K562 (cell line): ENCODE results near the gene SIRT3.

Experiments used
- ATF3 ChIP-seq, 2 experiments: fragments of 450-650 bp in 1 of 2; sonication (generic) in 1 of 2; formaldehyde crosslinking in 1 of 2; IDR thresholded peaks in 1 of 2; conservative IDR thresholded peaks in 1 of 2; 2 replicates each; pipeline versions ENCODE4 v1.6.1 to v1.8.1; 2016 to 2023; ENCODE audit warnings: mild to moderate bottlenecking in 2 of 2, moderate library complexity in 2 of 2, inconsistent platforms in 1 of 2, missing genetic modification reagents in 1 of 2
- CBFB ChIP-seq: sonication (generic); formaldehyde crosslinking; IDR thresholded peaks from 2 replicates; pipeline ENCODE4 v1.4.0; 2020; ENCODE audit warnings: mild to moderate bottlenecking, missing genetic modification reagents
- CTCF ChIP-seq, 3 experiments: IDR thresholded peaks in 2 of 3; conservative IDR thresholded peaks in 1 of 3; 2 replicates each; pipeline ENCODE4 v1.5.1; 2011 to 2012; ENCODE audit warnings: low read length in 3 of 3, mild to moderate bottlenecking in 3 of 3, control low read depth in 2 of 3, improper control_type of control experiment in 1 of 3, inconsistent platforms in 1 of 3, low read depth in 1 of 3, mixed read lengths in 1 of 3, moderate library complexity in 1 of 3; ENCODE audit not compliant: insufficient read depth in 2 of 3
- EP300 ChIP-seq: IDR thresholded peaks from 2 replicates; pipeline ENCODE4 v1.6.1; 2012; ENCODE audit warnings: low read length, improper control_type of control experiment
- ETV6 ChIP-seq, 3 experiments: fragments of 150-350 bp in 1 of 3; sonication (generic) in 1 of 3; formaldehyde crosslinking in 1 of 3; IDR thresholded peaks; 2 replicates each; pipeline versions ENCODE4 v1.6.1 to v1.8.0; 2014 to 2022; ENCODE audit warnings: borderline replicate concordance in 2 of 3, low read depth in 2 of 3, antibody characterized with exemption in 1 of 3, low read length in 1 of 3, mild to moderate bottlenecking in 1 of 3, missing genetic modification reagents in 1 of 3
- KAT7 ChIP-seq: sonication (generic); formaldehyde crosslinking; IDR thresholded peaks from 2 replicates; pipeline ENCODE4 v1.8.0; 2022; ENCODE audit warnings: missing genetic modification reagents, mild to moderate bottlenecking, borderline replicate concordance
- SPI1 ChIP-seq: IDR thresholded peaks from 2 replicates; pipeline ENCODE4 v1.6.1; 2011; ENCODE audit warnings: low read depth, low read length, control low read depth, borderline replicate concordance
- ZBTB26 ChIP-seq: fragments of 450-650 bp; formaldehyde crosslinking; IDR thresholded peaks from 2 replicates; pipeline ENCODE4 v1.4.0; 2022; ENCODE audit warnings: missing genetic modification characterization
- ZBTB33 ChIP-seq: sonication (generic); formaldehyde crosslinking; IDR thresholded peaks from 2 replicates; pipeline ENCODE4 v1.8.1; 2023; ENCODE audit warnings: mild to moderate bottlenecking, missing genetic modification reagents
- ZNF12 ChIP-seq: sonication (generic); formaldehyde crosslinking; IDR thresholded peaks from 2 replicates; pipeline ENCODE4 v1.4.0; 2020; ENCODE audit warnings: mild to moderate bottlenecking, missing genetic modification reagents
- ZNF121 ChIP-seq: sonication (generic); formaldehyde crosslinking; conservative IDR thresholded peaks from 2 replicates; pipeline ENCODE4 v1.8.0; 2022; ENCODE audit warnings: missing genetic modification reagents
- ZNF77 ChIP-seq: fragments of 250-450 bp; sonication (Bioruptor Pico); IDR thresholded peaks from 2 replicates; pipeline ENCODE4 v1.5.0; 2020
- ZZZ3 ChIP-seq: fragments of 450-650 bp; IDR thresholded peaks from 2 replicates; pipeline ENCODE4 v1.6.1; 2016; ENCODE audit warnings: antibody characterized with exemption, mild to moderate bottlenecking, moderate library complexity

GRCh38 chr11:272195-272930 is 36.2 kb upstream of the SIRT3 start:
- no peak for TF ChIP-seq ETV6 (IDR thresholded peaks at IDR 0.05; ENCODE audit: borderline replicate concordance in 1 of 2, low read depth in 2 of 2, low read length in 1 of 2)
- no peak for TF ChIP-seq ETV6 (CRISPR knock-in tag; IDR thresholded peaks at IDR 0.05; ENCODE audit: borderline replicate concordance)
- TF ChIP-seq KAT7 (CRISPR knock-in tag), result no peak
- TF ChIP-seq ZBTB26 (CRISPR knock-in tag), result no peak
- TF ChIP-seq SPI1, result no peak
- TF ChIP-seq EP300, result no peak
- TF ChIP-seq CBFB (CRISPR knock-in tag), result no peak
- no peak for TF ChIP-seq ZNF77 (CRISPR knock-in tag)
- TF ChIP-seq ZNF12 (CRISPR knock-in tag), result no peak
- no peak for TF ChIP-seq ZNF121
- no peak for TF ChIP-seq ZZZ3
- TF ChIP-seq CTCF (IDR thresholded peaks at IDR 0.05 in 2 of 3, conservative IDR thresholded peaks at IDR 0.05 in 1 of 3; ENCODE audit: insufficient read depth in 2 of 3, low read depth in 1 of 3, low read length in 3 of 3), result no peak
- no peak for TF ChIP-seq ZBTB33
- no peak for TF ChIP-seq ATF3 (IDR thresholded peaks at IDR 0.05)
- TF ChIP-seq ATF3 (CRISPR knock-in tag; conservative IDR thresholded peaks at IDR 0.05), result no peak
